GM12878 (cell line): Measurements from ENCODE around the gene SI. TPM values are rescaled to one million over a fixed set of nuclear protein-coding genes. Genes with fewer than 3 reads are reported as not detected.

Experiments
- ATAC-seq: fragments of 200-7000 bp; cut with Tn5 transposase; 3 replicates; pipeline ENCODE4 v1.9.1; 2020; ENCODE audit warnings: mild to moderate bottlenecking, moderate library complexity
- BruUV-seq: library from RNA; stranded (reverse); fragments of 400-500 nt; replicated peaks from 2 replicates; lab custom pipeline; 2021; lab: Mats Ljungman, UMichigan
- CTCF ChIA-PET: fragments of 300-600 bp; sonication (Branson Sonifier 250); formaldehyde crosslinking; extraction: SDS; loops from one replicate; lab custom pipeline; 2021; ENCODE audit warnings: inconsistent platforms; lab: Yijun Ruan, JAX
- POLR2A ChIA-PET: fragments of 350-600 bp; formaldehyde crosslinking; extraction: SDS; loops from one replicate; lab custom pipeline; 2021; ENCODE audit warnings: inconsistent platforms; lab: Charles Lee
- RAD21 ChIA-PET: fragments of 300-600 bp; sonication (Branson Sonifier 250); formaldehyde crosslinking; loops from one replicate; lab custom pipeline; 2023; ENCODE audit warnings: antibody characterized with exemption; ENCODE audit not compliant: unreplicated experiment; lab: Charles Lee
- SMC1A ChIA-PET: fragments of 300-600 bp; sonication (Branson Sonifier 250); formaldehyde crosslinking; loops from one replicate; lab custom pipeline; 2023; ENCODE audit not compliant: unreplicated experiment, uncharacterized antibody; lab: Charles Lee
- DNase-seq: peaks from one replicate; pipeline ENCODE4 v3.0.0-alpha.2; 2011; ENCODE audit warnings: low read depth, low spot score
- FAIRE-seq: peaks from 3 replicates; lab custom pipeline; 2011; peaks lifted over from hg19 to GRCh38; lab: Jason Lieb, UNC
- H2AFZ ChIP-seq: 2 replicates; pipeline ENCODE4 v1.6.0; 2011; ENCODE audit warnings: low read depth, low read length, control low read depth; ENCODE audit not compliant: control insufficient read depth
- H3K27ac ChIP-seq: 2 replicates; pipeline ENCODE4 v1.5.1; 2011; ENCODE audit warnings: control low read depth; ENCODE audit not compliant: control insufficient read depth, insufficient read depth
- H3K27me3 ChIP-seq, 2 experiments: replicated peaks in 1 of 2; 2 replicates each; pipeline versions ENCODE4 v1.6.0 to v1.6.1; 2011; ENCODE audit warnings: low read length in 1 of 2; ENCODE audit not compliant: control insufficient read depth in 2 of 2, insufficient read depth in 2 of 2
- H3K36me3 ChIP-seq, 2 experiments: 2 replicates each; pipeline ENCODE4 v1.5.1; 2011; ENCODE audit warnings: low read length in 1 of 2; ENCODE audit not compliant: control insufficient read depth in 2 of 2, insufficient read depth in 2 of 2
- H3K4me1 ChIP-seq: 2 replicates; pipeline ENCODE4 v1.6.1; 2011; ENCODE audit warnings: mild to moderate bottlenecking, low read length, moderate library complexity, mixed read lengths; ENCODE audit not compliant: control insufficient read depth, insufficient read depth
- H3K4me2 ChIP-seq: 2 replicates; pipeline ENCODE4 v1.6.0; 2011; ENCODE audit warnings: control low read depth; ENCODE audit not compliant: control insufficient read depth, insufficient read depth
- H3K4me3 ChIP-seq: fragments of 200-600 bp; sonication (generic); 2 replicates; pipeline ENCODE4 v1.5.1; 2016
- H3K79me2 ChIP-seq: 2 replicates; pipeline ENCODE4 v1.6.0; 2011; ENCODE audit warnings: low read length; ENCODE audit not compliant: control insufficient read depth, insufficient read depth
- H3K9ac ChIP-seq: 2 replicates; pipeline ENCODE4 v1.8.0; 2011; ENCODE audit warnings: low read length, control low read depth, mixed read lengths; ENCODE audit not compliant: control insufficient read depth, insufficient read depth
- H3K9me3 ChIP-seq: replicated peaks from 3 replicates; pipeline ENCODE4 v1.5.1; 2011; ENCODE audit warnings: mild to moderate bottlenecking, low read length; ENCODE audit not compliant: control insufficient read depth, insufficient read depth
- H4K20me1 ChIP-seq: 2 replicates; pipeline ENCODE4 v1.6.0; 2011; ENCODE audit not compliant: control insufficient read depth, insufficient read depth
- BCL11A ChIP-seq: IDR thresholded peaks from 2 replicates; pipeline ENCODE4 v1.6.1; 2011; ENCODE audit warnings: low read depth, low read length
- E4F1 ChIP-seq: fragments of 450-650 bp; IDR thresholded peaks from 2 replicates; pipeline ENCODE4 v1.6.1; 2018; ENCODE audit warnings: borderline replicate concordance, mild to moderate bottlenecking; ENCODE audit not compliant: partially characterized antibody
- EED ChIP-seq: sonication (generic); IDR thresholded peaks from 2 replicates; pipeline ENCODE4 v1.6.1; 2016; ENCODE audit warnings: antibody characterized with exemption, low read depth
- FOXM1 ChIP-seq: IDR thresholded peaks from 2 replicates; pipeline ENCODE4 v1.6.1; 2012; ENCODE audit warnings: low read depth, mild to moderate bottlenecking, inconsistent platforms, low read length, moderate library complexity
- MEF2B ChIP-seq: fragments of 450-650 bp; IDR thresholded peaks from 2 replicates; pipeline ENCODE4 v1.6.1; 2018; ENCODE audit warnings: mild to moderate bottlenecking, moderate library complexity; ENCODE audit not compliant: partially characterized antibody, poor library complexity, severe bottlenecking
- NFYA ChIP-seq: IDR thresholded peaks from 2 replicates; pipeline ENCODE4 v1.6.1; 2011; ENCODE audit warnings: low read depth, mild to moderate bottlenecking, low read length, improper control_type of control experiment, borderline replicate concordance
- RAD51 ChIP-seq: fragments of 450-650 bp; IDR thresholded peaks from 2 replicates; pipeline ENCODE4 v1.6.1; 2016; ENCODE audit warnings: moderate library complexity, mild to moderate bottlenecking, inconsistent platforms
- RELA ChIP-seq: fragments of 450-650 bp; IDR thresholded peaks from 2 replicates; pipeline ENCODE4 v1.8.0; 2014; ENCODE audit warnings: borderline replicate concordance; ENCODE audit not compliant: partially characterized antibody
- RFX5 ChIP-seq: IDR thresholded peaks from 2 replicates; pipeline ENCODE4 v1.6.1; 2011; ENCODE audit warnings: low read depth, low read length, improper control_type of control experiment
- SPI1 ChIP-seq: IDR thresholded peaks from 2 replicates; pipeline ENCODE4 v1.6.1; 2011; ENCODE audit warnings: low read depth, mild to moderate bottlenecking, low read length, moderate library complexity, borderline replicate concordance; ENCODE audit not compliant: insufficient read depth
- SREBF1 ChIP-seq: IDR thresholded peaks from 2 replicates; pipeline ENCODE4 v1.6.1; 2012; ENCODE audit warnings: mild to moderate bottlenecking, low read length
- STAT3 ChIP-seq: IDR thresholded peaks from 2 replicates; pipeline ENCODE4 v1.6.1; 2011; ENCODE audit warnings: low read depth, low read length, improper control_type of control experiment
- WRNIP1 ChIP-seq: IDR thresholded peaks from 2 replicates; pipeline ENCODE4 v1.6.1; 2011; ENCODE audit warnings: low read depth, low read length, improper control_type of control experiment, borderline replicate concordance
- ZSCAN29 ChIP-seq: fragments of 450-650 bp; IDR thresholded peaks from 2 replicates; pipeline ENCODE4 v1.6.1; 2017; ENCODE audit warnings: mild to moderate bottlenecking, moderate library complexity
- WGBS: methylation state at CpG from one replicate; pipeline ENCODE4 v1.1.6; 2016; ENCODE audit warnings: low lambda C conversion rate; ENCODE audit not compliant: insufficient replicate concordance, insufficient coverage; ENCODE audit errors: missing lambda C conversion rate; 5-methylcytosine and 5-hydroxymethylcytosine counted together
- in situ Hi-C: fragments of 300-500 bp; cut with MboI; formaldehyde crosslinking; loops from 9 replicates; pipeline ENCODE4 v1.14.3; 2018; ENCODE audit warnings: mixed read lengths
- intact Hi-C: fragments of 100-400 bp; cut with micrococcal nuclease; formaldehyde crosslinking; loops from one replicate; pipeline ENCODE4 v1.14.2; 2022; ENCODE audit not compliant: unreplicated experiment
- polyA plus RNA-seq, 11 experiments: library from polyadenylated mRNA; depleted of rRNA in 4 of 11; unstranded in 6 of 11; stranded (reverse) in 5 of 11; fragments of >200 nt; fragmentation: Nextera tagmentation in 4 of 11; fragmentation: Illumina TruSeq in 1 of 11; extraction: Ambion mirVana in 4 of 11; extraction: Trizol in 1 of 11; gene quantifications; 1 replicate in 1 of 11; 2 replicates in 10 of 11; pipeline versions ENCODE4 v1.2.1 to v1.2.3, GENCODE V29; 2011 to 2016; ENCODE audit warnings: inconsistent platforms in 2 of 11, missing spikeins in 2 of 11, low read depth in 1 of 11
- total RNA-seq, 4 experiments: library from RNA; depleted of rRNA in 3 of 4; stranded (reverse); fragments of >200 nt in 3 of 4; fragmentation: Illumina TruSeq in 1 of 4; extraction: Trizol in 1 of 4; gene quantifications; 2 replicates each; pipeline versions ENCODE4 v1.2.1 to v1.2.3, GENCODE V29; 2013 to 2021
- TF ChIP-seq, protein P1 (sequence below): IDR thresholded peaks from 2 replicates; pipeline ENCODE4 v1.6.1; 2011; ENCODE audit warnings: low read depth, low read length, improper control_type of control experiment, borderline replicate concordance
- TF ChIP-seq, protein P2 (sequence below): fragments of 150-350 bp; IDR thresholded peaks from 2 replicates; pipeline ENCODE4 v1.6.1; 2014; ENCODE audit warnings: mild to moderate bottlenecking, low read depth, low read length

SI gene
- total and polyA plus RNA-seq, 10 of the 15 experiments (the other 5 are each of a cell fraction or from before 2014, with no cell fraction given): 0.01 TPM; not detected in 9

- no TSS peak for BruUV-seq
- 0% methylated on average over 1 of the region's 1 CpG for WGBS
Observed at GRCh38 chr3:165081183-165081582, 2.9 kb upstream of the SI start.

GRCh38 chr3:165075695-165076094 is 2.6 kb downstream of the SI start:
- no peak for DNase-seq
- BruUV-seq: no TSS peak
- H3K36me3 ChIP-seq: no peaks in the 10 kb centered on the region
- 0% methylated on average over 1 of the region's 1 CpG for WGBS
- CTCF ChIA-PET: interaction anchor here (0.9 kb wide), 1 partner anchor 111 kb away, joined by 3 read pairs; no protein-coding TSS in a partner anchor
- SMC1A ChIA-PET: interaction anchor here (1.6 kb wide), 1 partner anchor 11 kb away, joined by 3 read pairs; no protein-coding TSS in a partner anchor
- no peak overlapping the region for H3K4me3 ChIP-seq
- no peaks in the 10 kb centered on the region for H3K4me1 ChIP-seq
- H3K79me2 ChIP-seq: no peaks in the 10 kb centered on the region
- POLR2A ChIA-PET: no interaction called here
- H3K27me3 ChIP-seq: no peaks in the 10 kb centered on the region
- no peak overlapping the region for H3K9ac ChIP-seq
- H3K9me3 ChIP-seq: no peaks in the 10 kb centered on the region
- FAIRE-seq: no peak
- no peaks in the 10 kb centered on the region for H4K20me1 ChIP-seq
- RAD21 ChIA-PET: no interaction called here
- intact Hi-C loops: no loop called here
- in situ Hi-C loops: no loop called here
- no peak overlapping the region for H3K4me2 ChIP-seq
- H3K27ac ChIP-seq: no peak overlapping the region
- no peak overlapping the region for H2AFZ ChIP-seq
- no peak for ATAC-seq
- TF ChIP-seq MEF2B (no peak), SREBF1 (no peak), RFX5 (no peak), E4F1 (no peak), ZSCAN29 (no peak), NFYA (no peak), EED (no peak), FOXM1 (no peak)
- TF ChIP-seq, protein P1, sequence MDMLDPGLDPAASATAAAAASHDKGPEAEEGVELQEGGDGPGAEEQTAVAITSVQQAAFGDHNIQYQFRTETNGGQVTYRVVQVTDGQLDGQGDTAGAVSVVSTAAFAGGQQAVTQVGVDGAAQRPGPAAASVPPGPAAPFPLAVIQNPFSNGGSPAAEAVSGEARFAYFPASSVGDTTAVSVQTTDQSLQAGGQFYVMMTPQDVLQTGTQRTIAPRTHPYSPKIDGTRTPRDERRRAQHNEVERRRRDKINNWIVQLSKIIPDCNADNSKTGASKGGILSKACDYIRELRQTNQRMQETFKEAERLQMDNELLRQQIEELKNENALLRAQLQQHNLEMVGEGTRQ: no peak

More at GRCh38 chr3:165081183-165081582, 2.9 kb upstream of the SI start:
- no peak overlapping the region for H3K9ac ChIP-seq
- H4K20me1 ChIP-seq: no peaks in the 10 kb centered on the region
- H2AFZ ChIP-seq: no peak overlapping the region
- no peaks in the 10 kb centered on the region for H3K36me3 ChIP-seq
- no peaks in the 10 kb centered on the region for H3K4me1 ChIP-seq
- TF ChIP-seq WRNIP1: no peak
- TF ChIP-seq SPI1: no peak
- TF ChIP-seq BCL11A: no peak
- TF ChIP-seq RELA: no peak
- no peak for TF ChIP-seq STAT3
- TF ChIP-seq RAD51: no peak
- TF ChIP-seq, protein P2, sequence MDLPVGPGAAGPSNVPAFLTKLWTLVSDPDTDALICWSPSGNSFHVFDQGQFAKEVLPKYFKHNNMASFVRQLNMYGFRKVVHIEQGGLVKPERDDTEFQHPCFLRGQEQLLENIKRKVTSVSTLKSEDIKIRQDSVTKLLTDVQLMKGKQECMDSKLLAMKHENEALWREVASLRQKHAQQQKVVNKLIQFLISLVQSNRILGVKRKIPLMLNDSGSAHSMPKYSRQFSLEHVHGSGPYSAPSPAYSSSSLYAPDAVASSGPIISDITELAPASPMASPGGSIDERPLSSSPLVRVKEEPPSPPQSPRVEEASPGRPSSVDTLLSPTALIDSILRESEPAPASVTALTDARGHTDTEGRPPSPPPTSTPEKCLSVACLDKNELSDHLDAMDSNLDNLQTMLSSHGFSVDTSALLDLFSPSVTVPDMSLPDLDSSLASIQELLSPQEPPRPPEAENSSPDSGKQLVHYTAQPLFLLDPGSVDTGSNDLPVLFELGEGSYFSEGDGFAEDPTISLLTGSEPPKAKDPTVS: no peak
- TF ChIP-seq, all 136 proteins: peak for 0
- intact Hi-C loops (no loop called here), in situ Hi-C loops (no loop called here)
- Histone ChIP-seq H3K4me2 (no peak overlapping the region), H3K79me2 (no peaks in the 10 kb centered on the region), H3K4me3 (no peak overlapping the region), H3K9me3 (no peaks in the 10 kb centered on the region), H3K27ac (no peak overlapping the region), H3K27me3 (no peaks in the 10 kb centered on the region)
- FAIRE-seq (no peak), ATAC-seq (no peak), DNase-seq (no peak)
- ChIA-PET SMC1A (no interaction called here), CTCF (no interaction called here), POLR2A (no interaction called here), RAD21 (no interaction called here)
